Kidney (tissue), 14 donors: Measurements from ENCODE around the gene BICC1. TPM values are rescaled to one million over a fixed set of nuclear protein-coding genes. Genes with fewer than 3 reads are reported as not detected.

Source experiments
- DNase-seq, 5 donors: peaks; one replicate each; pipeline ENCODE4 v3.0.0-alpha.2; 2013 to 2020
- FAIRE-seq: peaks from 2 replicates; lab custom pipeline; 2012; peaks lifted over from hg19 to GRCh38; lab: Jason Lieb, UNC
- H3K27ac ChIP-seq, 2 donors: one replicate each; pipeline ENCODE4 v1.7.0; 2013; ENCODE audit warnings: low read depth in 2 of 2, low read length in 2 of 2, inconsistent platforms in 1 of 2
- H3K27me3 ChIP-seq: one replicate; pipeline ENCODE4 v1.7.1; 2013; ENCODE audit warnings: low read length, inconsistent platforms; ENCODE audit not compliant: control insufficient read depth, insufficient read depth
- H3K36me3 ChIP-seq, 3 donors: one replicate each; pipeline versions ENCODE4 v1.7.0 to v1.7.1; 2013; ENCODE audit warnings: low read length in 3 of 3, control low read depth in 1 of 3, inconsistent platforms in 1 of 3; ENCODE audit not compliant: insufficient read depth in 3 of 3, control insufficient read depth in 2 of 3
- H3K4me1 ChIP-seq, 3 donors: one replicate each; pipeline versions ENCODE4 v1.7.0 to v1.7.1; 2013; ENCODE audit warnings: low read length in 3 of 3, inconsistent platforms in 1 of 3, low read depth in 1 of 3; ENCODE audit not compliant: control insufficient read depth in 2 of 3, insufficient read depth in 2 of 3
- H3K4me3 ChIP-seq, 3 donors: one replicate each; pipeline versions ENCODE4 v1.7.0 to v1.8.1; 2013; ENCODE audit warnings: low read length in 3 of 3, control low read depth in 1 of 3, inconsistent platforms in 1 of 3
- H3K9ac ChIP-seq, 3 donors: one replicate each; pipeline versions ENCODE4 v1.7.0 to v1.7.1; 2013; ENCODE audit warnings: low read length in 3 of 3, control low read depth in 1 of 3, inconsistent platforms in 1 of 3
- H3K9me3 ChIP-seq, 3 donors: one replicate each; pipeline versions ENCODE4 v1.7.0 to v1.7.1; 2013; ENCODE audit warnings: low read length in 3 of 3, control low read depth in 1 of 3, inconsistent platforms in 1 of 3; ENCODE audit not compliant: control insufficient read depth in 2 of 3, insufficient read depth in 1 of 3
- CTCF ChIP-seq: IDR thresholded peaks from 3 replicates; pipeline ENCODE4 v1.5.1; 2012; ENCODE audit warnings: mild to moderate bottlenecking, moderate library complexity, borderline replicate concordance; ENCODE audit not compliant: insufficient read depth; ENCODE audit errors: extremely low read depth
- intact Hi-C: fragments of 100-400 bp; cut with DNase I; formaldehyde crosslinking; loops from one replicate; pipeline ENCODE4 v1.11.1; 2022
- polyA plus RNA-seq: library from polyadenylated mRNA; stranded (reverse); fragments of 350-450 nt; fragmentation: Illumina TruSeq; extraction: RNeasy Lipid Tissue Mini Kit (QIAGEN cat#74804); gene quantifications from one replicate; pipeline ENCODE4 v1.2.3, GENCODE V29; 2014; ENCODE audit warnings: low read depth, low replicate concordance; ENCODE audit not compliant: insufficient read depth
- total RNA-seq: library from RNA; stranded (reverse); fragmentation: NEBNext Ultra II Directional; extraction: Animal tissue kit (Norgen Biotek cat#: 25700); gene quantifications from one replicate; pipeline ENCODE4 v1.2.1, GENCODE V29; 2021
- donor health status: control.
- donor health status: control.
- donor health status: control.
- donor health status: control.
- donor health status: control.
- donor health status: DM: yes; HTN: yes; CAD: no.
- donor health status: Normal renal cell carcinoma (clear cell type).

BICC1 gene
- total and polyA plus RNA-seq, 2 donors from 2014 or later: 21.0 to 136 TPM

DNA sequence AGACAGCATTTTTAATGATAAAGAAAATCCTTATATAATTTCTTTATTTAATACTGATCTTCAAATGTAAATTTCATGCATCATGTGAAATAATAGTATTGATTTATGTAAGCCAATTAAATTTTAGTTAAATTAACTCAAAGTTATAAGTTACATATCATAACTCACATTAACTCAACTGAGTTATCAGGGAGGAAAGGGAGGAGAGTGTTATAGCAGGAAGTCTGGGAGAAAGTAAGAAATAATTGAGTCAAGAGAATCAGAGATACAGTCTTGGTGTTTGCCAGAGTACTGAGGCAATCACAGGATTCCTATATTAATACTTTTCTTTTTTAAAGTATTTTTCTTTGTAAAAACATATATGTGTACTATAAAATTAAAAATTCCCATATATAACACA is 4.0 kb downstream of the BICC1 start:
- H3K9me3 ChIP-seq: no peaks in the 10 kb centered on the region
- no peak for DNase-seq
- H3K9ac ChIP-seq: no peak overlapping the region
- H3K36me3 ChIP-seq: no peaks in the 10 kb centered on the region
- FAIRE-seq: peak; percentile 33
- peak overlapping the region; percentile 48 to 67 for H3K27ac ChIP-seq
- intact Hi-C loops: no loop called here
- no peak for TF ChIP-seq CTCF
- peaks cover 0 to 11% (median 9%) of the 10 kb centered on the region in 3 donors for H3K4me1 ChIP-seq
- peak overlapping the region in 1 of 3 donors; percentile 39 for H3K4me3 ChIP-seq
- H3K27me3 ChIP-seq: no peaks in the 10 kb centered on the region

DNA sequence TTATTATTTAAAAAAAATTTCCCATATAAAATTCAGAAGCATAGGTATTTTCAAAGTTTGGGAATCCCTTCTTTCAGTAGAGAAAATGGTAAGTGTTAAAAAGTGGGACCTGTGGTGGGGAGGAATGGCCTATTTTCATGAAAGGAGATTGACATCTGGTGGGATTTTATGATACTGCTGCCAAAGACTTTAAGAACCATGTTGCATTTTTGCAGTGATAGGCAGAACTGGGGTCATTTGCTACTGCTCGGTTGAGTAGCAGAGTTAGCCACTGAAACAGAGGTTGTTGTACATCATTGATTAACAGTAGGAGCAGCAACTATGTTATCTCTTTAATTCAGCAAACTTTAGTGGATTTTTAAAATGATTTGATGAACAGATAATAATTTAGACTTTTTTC is 4.4 kb downstream of the BICC1 start:
- intact Hi-C loops: no loop called here
- no peak for TF ChIP-seq CTCF
- peaks cover 0 to 11% (median 8%) of the 10 kb centered on the region in 3 donors for H3K4me1 ChIP-seq
- no peaks in the 10 kb centered on the region for H3K27me3 ChIP-seq
- FAIRE-seq (no peak), DNase-seq (peak in 2 of 5 donors; percentile 24 to 34)
- H3K36me3 ChIP-seq: no peaks in the 10 kb centered on the region
- no peak overlapping the region for H3K9ac ChIP-seq
- H3K27ac ChIP-seq: peak overlapping the region; percentile 3 to 4
- H3K9me3 ChIP-seq: no peaks in the 10 kb centered on the region
- peak overlapping the region in 1 of 3 donors; percentile 49 for H3K4me3 ChIP-seq

DNA sequence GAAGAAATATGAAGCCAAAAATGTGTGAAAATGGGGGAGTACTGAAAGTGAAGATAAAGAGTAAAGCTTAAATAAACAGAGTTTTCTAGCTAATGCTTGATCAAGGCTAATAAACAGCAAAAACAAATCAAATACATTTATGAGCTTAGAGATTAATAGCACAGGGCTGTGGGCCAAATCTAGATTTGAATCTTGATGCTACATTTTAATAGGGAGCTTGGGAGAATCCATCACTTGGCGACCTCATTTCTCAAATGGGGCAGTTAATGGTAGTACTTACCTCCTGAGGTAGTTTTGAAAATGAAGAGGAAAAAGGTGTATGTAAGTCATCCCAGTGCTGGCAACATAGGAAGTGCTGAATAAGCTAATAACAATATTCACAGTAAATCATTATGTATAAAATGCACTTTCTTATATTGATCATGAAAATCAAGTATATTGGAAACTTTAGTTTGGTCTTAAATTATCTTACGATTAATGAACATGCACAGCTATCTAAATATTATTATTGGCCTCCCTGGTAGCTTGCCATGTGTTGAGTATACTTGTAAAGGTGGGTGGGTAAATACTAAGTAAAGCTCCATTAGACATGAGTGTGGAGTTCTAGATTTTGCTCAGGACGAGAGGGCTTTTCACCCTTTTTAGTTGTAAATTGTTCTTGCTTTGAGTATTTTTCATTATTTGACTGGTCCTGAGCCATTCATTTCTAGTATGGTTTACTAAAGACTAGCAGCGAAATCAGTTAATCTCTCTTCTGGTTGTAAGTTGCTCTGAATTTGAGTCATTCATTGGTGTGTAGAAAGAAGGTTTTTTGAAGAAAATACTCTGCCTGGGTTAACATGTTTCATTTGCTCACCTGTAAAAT is 5.1 kb downstream of the BICC1 start:
- Histone ChIP-seq H3K4me3 (peak overlapping the region in 1 of 3 donors; percentile 49), H3K27ac (peak overlapping the region; percentile 3 to 4), H3K36me3 (no peaks in the 10 kb centered on the region), H3K27me3 (no peaks in the 10 kb centered on the region), H3K4me1 (peaks cover 0 to 11% (median 4%) of the 10 kb centered on the region in 3 donors), H3K9ac (peak overlapping the region in 1 of 3 donors; percentile 38), H3K9me3 (no peaks in the 10 kb centered on the region)
- TF ChIP-seq CTCF: no peak
- intact Hi-C loops: no loop called here
- no peak for FAIRE-seq
- DNase-seq: no peak
